ENCODE measurements around the gene EIF3B. TPM values are rescaled to one million over a fixed set of nuclear protein-coding genes. Genes with fewer than 3 reads are reported as not detected.

Gene EIF3B
- total and polyA plus RNA-seq, 7 donors: 37.9 to 125 (median 96.9) TPM

- no peak for DNase-seq
- WGBS, 2 donors: 65 to 74% methylated on average over 8 of the region's 8 CpGs
- Histone ChIP-seq H3K4me1 (peaks cover 0 to 57% (median 42%) of the 10 kb centered on the region in 4 donors), H3K36me3 (peaks cover 15 to 51% (median 26%) of the 10 kb centered on the region in 4 donors), H3K9me3 (no peaks in the 10 kb centered on the region), H3K27ac (no peak overlapping the region), H3K4me3 (no peak overlapping the region), H3K27me3 (no peaks in the 10 kb centered on the region)
- intact Hi-C loops (cut with DNase I): loop anchor here (10.0 kb wide), 1 partner anchor 254 kb away; no protein-coding TSS in a partner anchor
- TF ChIP-seq POLR2A (IDR thresholded peaks at IDR 0.05): no peak
- no peak for TF ChIP-seq EP300 (IDR thresholded peaks at IDR 0.05)
These were observed 4.4 kb downstream of the EIF3B start for GRCh38 chr7:2358968-2359527.

- intact Hi-C loops (cut with DNase I): loop anchor here (10.0 kb wide), 1 partner anchor 255 kb away; no protein-coding TSS in a partner anchor
- 90% methylated on average over 11 of the region's 11 CpGs for WGBS, 2 donors
These were observed 5.0 kb downstream of the EIF3B start for GRCh38 chr7:2359610-2360009.

GRCh38 chr7:2360796-2361195 lies 6.2 kb downstream of the EIF3B start:
- no peak for DNase-seq
- intact Hi-C loops (cut with DNase I): no loop called here
- no peaks in the 10 kb centered on the region for H3K27me3 ChIP-seq
- 86 to 88% methylated on average over 6 of the region's 6 CpGs for WGBS, 2 donors
- TF ChIP-seq EP300 (IDR thresholded peaks at IDR 0.05) (no peak), POLR2AphosphoS5 (IDR thresholded peaks at IDR 0.05) (no peak), CTCF (IDR thresholded peaks at IDR 0.05) (no peak), POLR2A (IDR thresholded peaks at IDR 0.05) (no peak)
- H3K4me3 ChIP-seq: no peak overlapping the region
- H3K4me1 ChIP-seq: peaks cover 0 to 52% (median 36%) of the 10 kb centered on the region in 4 donors
- H3K36me3 ChIP-seq: peaks cover 31 to 68% (median 42%) of the 10 kb centered on the region in 4 donors
- no peak overlapping the region for H3K27ac ChIP-seq
- H3K9me3 ChIP-seq: no peaks in the 10 kb centered on the region

More at GRCh38 chr7:2359610-2360009, 5.0 kb downstream of the EIF3B start:
- Histone ChIP-seq H3K36me3 (peaks cover 19 to 56% (median 31%) of the 10 kb centered on the region in 4 donors), H3K27me3 (no peaks in the 10 kb centered on the region), H3K4me3 (no peak overlapping the region), H3K27ac (no peak overlapping the region), H3K4me1 (peaks cover 0 to 57% (median 42%) of the 10 kb centered on the region in 4 donors), H3K9me3 (no peaks in the 10 kb centered on the region)
- TF ChIP-seq EP300 (IDR thresholded peaks at IDR 0.05): no peak
- no peak for TF ChIP-seq POLR2AphosphoS5 (IDR thresholded peaks at IDR 0.05)
- TF ChIP-seq CTCF (IDR thresholded peaks at IDR 0.05): no peak
- no peak for TF ChIP-seq POLR2A (IDR thresholded peaks at IDR 0.05)
- no peak for DNase-seq

GRCh38 chr7:2362385-2363088 lies 7.9 kb downstream of the EIF3B start:
- Histone ChIP-seq H3K4me1 (peaks cover 0 to 35% (median 19%) of the 10 kb centered on the region in 4 donors), H3K9me3 (no peaks in the 10 kb centered on the region), H3K27me3 (no peaks in the 10 kb centered on the region), H3K4me3 (no peak overlapping the region), H3K36me3 (peaks cover 44 to 82% (median 59%) of the 10 kb centered on the region in 4 donors), H3K27ac (no peak overlapping the region)
- no peak for TF ChIP-seq POLR2A (IDR thresholded peaks at IDR 0.05)
- no peak for TF ChIP-seq CTCF (IDR thresholded peaks at IDR 0.05)
- TF ChIP-seq POLR2AphosphoS5 (IDR thresholded peaks at IDR 0.05): no peak
- no peak for TF ChIP-seq EP300 (IDR thresholded peaks at IDR 0.05)
- intact Hi-C loops (cut with DNase I): no loop called here
- 92 to 94% methylated on average over 27 of the region's 27 CpGs for WGBS, 2 donors
- DNase-seq: no peak

GRCh38 chr7:2369139-2369538 lies 14.5 kb downstream of the EIF3B start:
- DNase-seq: no peak
- no peak overlapping the region for H3K27ac ChIP-seq
- no peak overlapping the region for H3K4me3 ChIP-seq
- TF ChIP-seq EP300 (IDR thresholded peaks at IDR 0.05) (no peak), POLR2A (IDR thresholded peaks at IDR 0.05) (no peak), CTCF (IDR thresholded peaks at IDR 0.05) (no peak), POLR2AphosphoS5 (IDR thresholded peaks at IDR 0.05) (no peak)
- no peaks in the 10 kb centered on the region for H3K9me3 ChIP-seq
- H3K27me3 ChIP-seq: no peaks in the 10 kb centered on the region
- 97 to 98% methylated on average over 10 of the region's 10 CpGs for WGBS, 2 donors
- no peaks in the 10 kb centered on the region for H3K4me1 ChIP-seq
- intact Hi-C loops (cut with DNase I): no loop called here
- peaks cover 69 to 100% (median 94%) of the 10 kb centered on the region in 4 donors for H3K36me3 ChIP-seq
